Panc1 (cell line): ENCODE results near the gene DRAM1.

Source experiments
- POLR2AphosphoS5 ChIP-seq: IDR thresholded peaks from 2 replicates; pipeline ENCODE4 v1.6.1; 2012; ENCODE audit warnings: mild to moderate bottlenecking, low read depth, low read length, moderate library complexity
- TF ChIP-seq, protein P1 (sequence below): fragments of 450-650 bp; IDR thresholded peaks from 2 replicates; pipeline ENCODE4 v1.5.1; 2017; ENCODE audit warnings: mild to moderate bottlenecking

DNA sequence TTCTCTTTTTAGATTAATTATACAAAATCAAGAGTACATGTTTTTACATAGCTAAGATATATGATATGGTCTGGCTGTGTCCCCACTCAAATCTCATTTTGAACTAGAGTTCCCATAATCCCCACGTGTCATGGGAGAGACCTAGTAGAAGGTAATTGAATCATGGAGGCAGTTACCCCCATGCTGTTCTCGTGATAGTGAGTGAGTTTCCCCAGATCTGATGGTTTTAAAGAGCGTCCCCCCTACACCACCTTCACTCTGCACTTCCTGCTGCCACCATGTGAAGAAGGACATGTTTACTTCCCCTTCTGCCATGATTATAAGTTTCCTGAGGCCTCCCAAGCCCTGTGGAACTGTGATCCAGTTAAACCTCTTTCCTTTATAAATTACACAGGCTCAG lies 21.4 kb upstream of the DRAM1 start:
- TF ChIP-seq, protein P1, sequence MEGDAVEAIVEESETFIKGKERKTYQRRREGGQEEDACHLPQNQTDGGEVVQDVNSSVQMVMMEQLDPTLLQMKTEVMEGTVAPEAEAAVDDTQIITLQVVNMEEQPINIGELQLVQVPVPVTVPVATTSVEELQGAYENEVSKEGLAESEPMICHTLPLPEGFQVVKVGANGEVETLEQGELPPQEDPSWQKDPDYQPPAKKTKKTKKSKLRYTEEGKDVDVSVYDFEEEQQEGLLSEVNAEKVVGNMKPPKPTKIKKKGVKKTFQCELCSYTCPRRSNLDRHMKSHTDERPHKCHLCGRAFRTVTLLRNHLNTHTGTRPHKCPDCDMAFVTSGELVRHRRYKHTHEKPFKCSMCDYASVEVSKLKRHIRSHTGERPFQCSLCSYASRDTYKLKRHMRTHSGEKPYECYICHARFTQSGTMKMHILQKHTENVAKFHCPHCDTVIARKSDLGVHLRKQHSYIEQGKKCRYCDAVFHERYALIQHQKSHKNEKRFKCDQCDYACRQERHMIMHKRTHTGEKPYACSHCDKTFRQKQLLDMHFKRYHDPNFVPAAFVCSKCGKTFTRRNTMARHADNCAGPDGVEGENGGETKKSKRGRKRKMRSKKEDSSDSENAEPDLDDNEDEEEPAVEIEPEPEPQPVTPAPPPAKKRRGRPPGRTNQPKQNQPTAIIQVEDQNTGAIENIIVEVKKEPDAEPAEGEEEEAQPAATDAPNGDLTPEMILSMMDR: no peak
- TF ChIP-seq POLR2AphosphoS5: no peak
